ENCODE data around the gene ABCA6. TPM values are rescaled to one million over a fixed set of nuclear protein-coding genes. Genes with fewer than 3 reads are reported as not detected.
"Not testable (repeated sequence)": the region's sequence is repeated elsewhere in the genome, so short reads cannot be mapped to it uniquely, and the experiment has no call there.

ABCA6 gene
- total RNA-seq, 1 donor, result 30.4 TPM

GRCh38 chr17:69071233-69071586 lies 70.5 kb downstream of the ABCA6 start:
- not testable (repeated sequence) for H4K20me1 ChIP-seq (ENCODE audit: insufficient read depth, low read length); H3K9me3 ChIP-seq (ENCODE audit: low read depth, low read length); H3K79me2 ChIP-seq (ENCODE audit: insufficient read depth, low read length); H3K36me3 ChIP-seq (ENCODE audit: insufficient read depth, low read length); H2AFZ ChIP-seq (ENCODE audit: low read length); H3K4me1 ChIP-seq (ENCODE audit: insufficient read depth, low read length); H3K27ac ChIP-seq (ENCODE audit: low read depth, low read length); H3K27me3 ChIP-seq (ENCODE audit: insufficient read depth, low read length); H3K4me3 ChIP-seq (ENCODE audit: insufficient read depth, low read length); DNase-seq (ENCODE audit: insufficient read length, low spot score, missing footprints); H3K4me2 ChIP-seq (ENCODE audit: insufficient read depth, low read length)

- H3K4me2 ChIP-seq (ENCODE audit: insufficient read depth, low read length); H3K4me3 ChIP-seq (ENCODE audit: insufficient read depth, low read length); DNase-seq (ENCODE audit: insufficient read length, low spot score, missing footprints); H3K9me3 ChIP-seq (ENCODE audit: low read depth, low read length); H3K27me3 ChIP-seq (ENCODE audit: insufficient read depth, low read length); H4K20me1 ChIP-seq (ENCODE audit: insufficient read depth, low read length); H3K79me2 ChIP-seq (ENCODE audit: insufficient read depth, low read length); H3K4me1 ChIP-seq (ENCODE audit: insufficient read depth, low read length); H3K27ac ChIP-seq (ENCODE audit: low read depth, low read length); H3K36me3 ChIP-seq (ENCODE audit: insufficient read depth, low read length): not testable (repeated sequence)
- H2AFZ ChIP-seq (ENCODE audit: low read length), result peak overlapping the region; percentile 62
Observed at GRCh38 chr17:69070378-69071232, 71.1 kb downstream of the ABCA6 start.

- no peak overlapping the region for H3K4me2 ChIP-seq (ENCODE audit: insufficient read depth, low read length)
- no peak for DNase-seq (ENCODE audit: insufficient read length, low spot score, missing footprints)
- H4K20me1 ChIP-seq (ENCODE audit: insufficient read depth, low read length), result no peaks in the 10 kb centered on the region
- TF ChIP-seq CTCF (IDR thresholded peaks at IDR 0.05; ENCODE audit: extremely low read depth, low read depth, low read length), result no peak
- peak overlapping the region; percentile 27 for H2AFZ ChIP-seq (ENCODE audit: low read length)
- H3K27me3 ChIP-seq (ENCODE audit: insufficient read depth, low read length), result no peaks in the 10 kb centered on the region
- H3K4me3 ChIP-seq (ENCODE audit: insufficient read depth, low read length), result no peak overlapping the region
- H3K36me3 ChIP-seq (ENCODE audit: insufficient read depth, low read length), result no peaks in the 10 kb centered on the region
- H3K27ac ChIP-seq (ENCODE audit: low read depth, low read length), result no peak overlapping the region
- no peaks in the 10 kb centered on the region for H3K79me2 ChIP-seq (ENCODE audit: insufficient read depth, low read length)
- no peaks in the 10 kb centered on the region for H3K9me3 ChIP-seq (ENCODE audit: low read depth, low read length)
- H3K4me1 ChIP-seq (ENCODE audit: insufficient read depth, low read length), result no peaks in the 10 kb centered on the region
Observed at GRCh38 chr17:69069226-69069750, 72.4 kb downstream of the ABCA6 start.

- Histone ChIP-seq H3K9me3 (ENCODE audit: low read depth, low read length) (no peaks in the 10 kb centered on the region), H3K4me1 (ENCODE audit: insufficient read depth, low read length) (no peaks in the 10 kb centered on the region), H4K20me1 (ENCODE audit: insufficient read depth, low read length) (no peaks in the 10 kb centered on the region), H2AFZ (ENCODE audit: low read length) (no peak overlapping the region), H3K79me2 (ENCODE audit: insufficient read depth, low read length) (no peaks in the 10 kb centered on the region), H3K4me3 (ENCODE audit: insufficient read depth, low read length) (no peak overlapping the region), H3K4me2 (ENCODE audit: insufficient read depth, low read length) (no peak overlapping the region), H3K36me3 (ENCODE audit: insufficient read depth, low read length) (no peaks in the 10 kb centered on the region), H3K27me3 (ENCODE audit: insufficient read depth, low read length) (no peaks in the 10 kb centered on the region), H3K27ac (ENCODE audit: low read depth, low read length) (no peak overlapping the region)
- TF ChIP-seq CTCF (IDR thresholded peaks at IDR 0.05; ENCODE audit: extremely low read depth, low read depth, low read length), result no peak
- DNase-seq (ENCODE audit: insufficient read length, low spot score, missing footprints), result no peak
Observed at GRCh38 chr17:69067274-69068047, 74.2 kb downstream of the ABCA6 start.

All from osteoblast (primary cell).